C4-2B (cell line): ENCODE results near the gene GPBAR1.

Experiments used
- CTCF ChIP-seq: fragments of 450-650 bp; conservative IDR thresholded peaks from 2 replicates; pipeline ENCODE4 v1.5.1; 2017; ENCODE audit warnings: mild to moderate bottlenecking
- ZFX ChIP-seq: fragments of 450-650 bp; IDR thresholded peaks from 2 replicates; pipeline ENCODE4 v1.6.1; 2017

- TF ChIP-seq CTCF, result no peak
- no peak for TF ChIP-seq ZFX
Observed at GRCh38 chr2:218252509-218253231, 8.1 kb upstream of the GPBAR1 start.
